Measurements from ENCODE around the gene LRFN2. TPM values are rescaled to one million over a fixed set of nuclear protein-coding genes. Genes with fewer than 3 reads are reported as not detected.
A peak's percentile ranks its signal among the peaks of the same experiment; 100 is the strongest.

LRFN2 gene
- polyA plus RNA-seq, 1 of the 3 experiments (the other 2 are of a cell fraction) = 0.02 TPM

DNA sequence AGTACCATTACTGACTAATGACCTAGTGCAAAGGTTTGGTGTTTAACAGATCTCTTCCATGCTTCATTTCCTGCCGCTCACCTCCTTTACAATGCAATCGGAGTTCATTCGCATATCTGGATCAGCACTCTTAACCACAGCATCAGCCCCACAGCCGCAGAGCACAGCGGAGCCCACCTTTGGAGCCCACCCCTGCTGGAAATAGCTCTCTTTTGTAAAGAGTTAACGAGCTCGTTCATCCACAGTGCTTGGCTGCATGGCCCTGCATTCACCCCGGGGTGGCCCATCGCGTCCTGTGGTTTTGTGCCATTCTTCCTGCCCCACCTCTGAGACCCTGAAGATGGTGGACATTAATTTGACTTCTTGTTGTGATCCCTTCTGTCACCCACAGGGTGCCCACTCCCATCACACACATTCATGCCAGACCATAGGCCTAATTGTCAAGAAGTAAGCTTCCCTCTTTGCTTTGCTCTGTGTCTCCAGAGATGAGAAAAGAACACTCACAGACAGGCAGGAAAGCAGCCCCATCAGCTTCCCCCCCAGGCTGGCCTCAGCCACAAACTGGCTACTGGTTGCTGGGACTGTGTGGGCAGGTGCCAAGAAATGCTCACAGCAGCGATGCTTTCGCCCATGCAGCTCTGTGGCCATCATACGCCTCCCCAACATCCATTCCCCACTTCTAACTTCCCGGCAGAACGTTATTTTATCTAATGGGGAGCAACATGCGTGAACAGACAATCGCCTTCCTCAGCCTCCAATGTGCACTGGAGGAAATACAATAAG, 167.0 kb downstream of the LRFN2 start:
- H3K4me2 ChIP-seq = no peak overlapping the region
- no peaks in the 10 kb centered on the region for H3K79me2 ChIP-seq (ENCODE audit: insufficient read depth)
- TF ChIP-seq REST (IDR thresholded peaks at IDR 0.05; ENCODE audit: low read depth, low read length) (no peak), CTCF (IDR thresholded peaks at IDR 0.05) (no peak), SIN3A (IDR thresholded peaks at IDR 0.05; ENCODE audit: borderline replicate concordance, low read depth, low read length) (no peak), RXRA (IDR thresholded peaks at IDR 0.05; ENCODE audit: borderline replicate concordance, low read depth) (no peak), GABPA (IDR thresholded peaks at IDR 0.05; ENCODE audit: low read depth) (no peak), RCOR1 (IDR thresholded peaks at IDR 0.05; ENCODE audit: low read length) (no peak), TEAD4 (IDR thresholded peaks at IDR 0.05; ENCODE audit: borderline replicate concordance, insufficient read depth) (no peak), FOXJ3 (CRISPR knock-in tag; IDR thresholded peaks at IDR 0.05) (no peak), USF1 (IDR thresholded peaks at IDR 0.05; ENCODE audit: borderline replicate concordance, low read depth) (no peak), NRF1 (IDR thresholded peaks at IDR 0.05; ENCODE audit: low read depth, low read length) (no peak), FOSL2 (IDR thresholded peaks at IDR 0.05; ENCODE audit: borderline replicate concordance, low read depth) (no peak), SMC3 (IDR thresholded peaks at IDR 0.05; ENCODE audit: low read depth, low read length) (no peak), POLR2AphosphoS5 (IDR thresholded peaks at IDR 0.05; ENCODE audit: low read depth, low read length) (no peak)
- TF ChIP-seq, protein P1, sequence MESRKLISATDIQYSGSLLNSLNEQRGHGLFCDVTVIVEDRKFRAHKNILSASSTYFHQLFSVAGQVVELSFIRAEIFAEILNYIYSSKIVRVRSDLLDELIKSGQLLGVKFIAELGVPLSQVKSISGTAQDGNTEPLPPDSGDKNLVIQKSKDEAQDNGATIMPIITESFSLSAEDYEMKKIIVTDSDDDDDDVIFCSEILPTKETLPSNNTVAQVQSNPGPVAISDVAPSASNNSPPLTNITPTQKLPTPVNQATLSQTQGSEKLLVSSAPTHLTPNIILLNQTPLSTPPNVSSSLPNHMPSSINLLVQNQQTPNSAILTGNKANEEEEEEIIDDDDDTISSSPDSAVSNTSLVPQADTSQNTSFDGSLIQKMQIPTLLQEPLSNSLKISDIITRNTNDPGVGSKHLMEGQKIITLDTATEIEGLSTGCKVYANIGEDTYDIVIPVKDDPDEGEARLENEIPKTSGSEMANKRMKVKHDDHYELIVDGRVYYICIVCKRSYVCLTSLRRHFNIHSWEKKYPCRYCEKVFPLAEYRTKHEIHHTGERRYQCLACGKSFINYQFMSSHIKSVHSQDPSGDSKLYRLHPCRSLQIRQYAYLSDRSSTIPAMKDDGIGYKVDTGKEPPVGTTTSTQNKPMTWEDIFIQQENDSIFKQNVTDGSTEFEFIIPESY (IDR thresholded peaks at IDR 0.05; ENCODE audit: borderline replicate concordance, low read depth) = no peak
- no peaks in the 10 kb centered on the region for H3K9me2 ChIP-seq
- peaks cover 0 to 59% of the 10 kb centered on the region in 2 experiments; a peak in 2 of 4 replicates for H3K4me1 ChIP-seq (ENCODE audit: control insufficient read depth in 1 of 2, insufficient read depth in 2 of 2, low read depth in 1 of 2, low read length in 1 of 2)
- no peak overlapping the region for H2AFZ ChIP-seq (ENCODE audit: low read depth)
- DNase-seq = no peak
- WGBS (ENCODE audit: low lambda C conversion rate) = 69% methylated on average over 17 of the region's 17 CpGs
- H3K27me3 ChIP-seq (ENCODE audit: insufficient read depth) = no peaks in the 10 kb centered on the region
- no peaks in the 10 kb centered on the region for H3F3A ChIP-seq (replicated peaks; ENCODE audit: insufficient read depth)
- H3K27ac ChIP-seq (ENCODE audit: low read depth in 2 of 2, low read length in 1 of 2) = peak overlapping the region in 1 of 2 experiments; percentile 39; a peak in 1 of 4 replicates
- POLR2A ChIA-PET = no interaction called here
- no peak overlapping the region for H3K9ac ChIP-seq
- CTCF ChIA-PET = interaction anchor here (0.8 to 1.4 kb wide), 2 partner anchors 65 to 439 kb away, joined by 3 read pairs; no protein-coding TSS in a partner anchor
- no peaks in the 10 kb centered on the region for H3K36me3 ChIP-seq (replicated peaks in 1 of 2; ENCODE audit: control insufficient read depth in 1 of 2, insufficient read depth in 2 of 2, low read length in 1 of 2)
- no peaks in the 10 kb centered on the region for H3K9me3 ChIP-seq
- no peak overlapping the region for H3K4me3 ChIP-seq (ENCODE audit: low read depth in 2 of 2, low read length in 1 of 2)
- no peaks in the 10 kb centered on the region for H4K20me1 ChIP-seq (ENCODE audit: insufficient read depth)
